ENCODE results near the gene FCGR2B.

FCGR2B gene

DNA sequence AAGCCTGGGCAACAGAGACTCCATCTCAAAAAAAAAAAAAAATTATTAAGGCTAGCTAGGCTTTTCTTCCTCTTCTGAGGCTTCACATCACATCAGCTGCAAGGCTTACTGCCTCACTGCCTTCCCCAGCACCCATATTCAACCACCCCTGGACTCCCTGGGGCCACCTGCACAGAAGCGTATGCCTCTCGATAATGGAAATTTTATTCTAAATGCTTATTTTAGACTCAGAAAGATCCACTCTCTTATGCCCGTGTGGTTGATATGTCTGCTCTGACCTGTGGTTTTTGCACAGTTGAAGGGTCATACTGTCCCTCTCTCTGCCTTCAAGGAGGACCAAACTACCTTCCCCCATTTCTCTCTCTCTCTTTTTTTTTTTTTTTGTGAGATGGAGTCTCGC lies 42.6 kb downstream of the FCGR2B start:
- H3K27ac ChIP-seq (replicated peaks) = no peak overlapping the region
- DNase-seq (ENCODE audit: low read depth in 1 of 2, low spot score in 1 of 2) = no peak
- TF ChIP-seq SPI1 (IDR thresholded peaks at IDR 0.05; ENCODE audit: borderline replicate concordance, low read depth) = no peak
- TF ChIP-seq GABPA (IDR thresholded peaks at IDR 0.05; ENCODE audit: low read depth) = no peak
- TF ChIP-seq, protein P1, sequence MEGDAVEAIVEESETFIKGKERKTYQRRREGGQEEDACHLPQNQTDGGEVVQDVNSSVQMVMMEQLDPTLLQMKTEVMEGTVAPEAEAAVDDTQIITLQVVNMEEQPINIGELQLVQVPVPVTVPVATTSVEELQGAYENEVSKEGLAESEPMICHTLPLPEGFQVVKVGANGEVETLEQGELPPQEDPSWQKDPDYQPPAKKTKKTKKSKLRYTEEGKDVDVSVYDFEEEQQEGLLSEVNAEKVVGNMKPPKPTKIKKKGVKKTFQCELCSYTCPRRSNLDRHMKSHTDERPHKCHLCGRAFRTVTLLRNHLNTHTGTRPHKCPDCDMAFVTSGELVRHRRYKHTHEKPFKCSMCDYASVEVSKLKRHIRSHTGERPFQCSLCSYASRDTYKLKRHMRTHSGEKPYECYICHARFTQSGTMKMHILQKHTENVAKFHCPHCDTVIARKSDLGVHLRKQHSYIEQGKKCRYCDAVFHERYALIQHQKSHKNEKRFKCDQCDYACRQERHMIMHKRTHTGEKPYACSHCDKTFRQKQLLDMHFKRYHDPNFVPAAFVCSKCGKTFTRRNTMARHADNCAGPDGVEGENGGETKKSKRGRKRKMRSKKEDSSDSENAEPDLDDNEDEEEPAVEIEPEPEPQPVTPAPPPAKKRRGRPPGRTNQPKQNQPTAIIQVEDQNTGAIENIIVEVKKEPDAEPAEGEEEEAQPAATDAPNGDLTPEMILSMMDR (IDR thresholded peaks at IDR 0.05; ENCODE audit: insufficient read depth, low read length) = no peak
- no peak for TF ChIP-seq POLR2AphosphoS5 (IDR thresholded peaks at IDR 0.05; ENCODE audit: low read depth)
- TF ChIP-seq, protein P2, sequence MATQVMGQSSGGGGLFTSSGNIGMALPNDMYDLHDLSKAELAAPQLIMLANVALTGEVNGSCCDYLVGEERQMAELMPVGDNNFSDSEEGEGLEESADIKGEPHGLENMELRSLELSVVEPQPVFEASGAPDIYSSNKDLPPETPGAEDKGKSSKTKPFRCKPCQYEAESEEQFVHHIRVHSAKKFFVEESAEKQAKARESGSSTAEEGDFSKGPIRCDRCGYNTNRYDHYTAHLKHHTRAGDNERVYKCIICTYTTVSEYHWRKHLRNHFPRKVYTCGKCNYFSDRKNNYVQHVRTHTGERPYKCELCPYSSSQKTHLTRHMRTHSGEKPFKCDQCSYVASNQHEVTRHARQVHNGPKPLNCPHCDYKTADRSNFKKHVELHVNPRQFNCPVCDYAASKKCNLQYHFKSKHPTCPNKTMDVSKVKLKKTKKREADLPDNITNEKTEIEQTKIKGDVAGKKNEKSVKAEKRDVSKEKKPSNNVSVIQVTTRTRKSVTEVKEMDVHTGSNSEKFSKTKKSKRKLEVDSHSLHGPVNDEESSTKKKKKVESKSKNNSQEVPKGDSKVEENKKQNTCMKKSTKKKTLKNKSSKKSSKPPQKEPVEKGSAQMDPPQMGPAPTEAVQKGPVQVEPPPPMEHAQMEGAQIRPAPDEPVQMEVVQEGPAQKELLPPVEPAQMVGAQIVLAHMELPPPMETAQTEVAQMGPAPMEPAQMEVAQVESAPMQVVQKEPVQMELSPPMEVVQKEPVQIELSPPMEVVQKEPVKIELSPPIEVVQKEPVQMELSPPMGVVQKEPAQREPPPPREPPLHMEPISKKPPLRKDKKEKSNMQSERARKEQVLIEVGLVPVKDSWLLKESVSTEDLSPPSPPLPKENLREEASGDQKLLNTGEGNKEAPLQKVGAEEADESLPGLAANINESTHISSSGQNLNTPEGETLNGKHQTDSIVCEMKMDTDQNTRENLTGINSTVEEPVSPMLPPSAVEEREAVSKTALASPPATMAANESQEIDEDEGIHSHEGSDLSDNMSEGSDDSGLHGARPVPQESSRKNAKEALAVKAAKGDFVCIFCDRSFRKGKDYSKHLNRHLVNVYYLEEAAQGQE (IDR thresholded peaks at IDR 0.05; ENCODE audit: insufficient replicate concordance, low read depth) = no peak
- H3K27me3 ChIP-seq (ENCODE audit: insufficient read depth, poor library complexity, severe bottlenecking) = no peaks in the 10 kb centered on the region
- no peak overlapping the region for H3K4me3 ChIP-seq (replicated peaks; ENCODE audit: insufficient read depth, low read length)

DNA sequence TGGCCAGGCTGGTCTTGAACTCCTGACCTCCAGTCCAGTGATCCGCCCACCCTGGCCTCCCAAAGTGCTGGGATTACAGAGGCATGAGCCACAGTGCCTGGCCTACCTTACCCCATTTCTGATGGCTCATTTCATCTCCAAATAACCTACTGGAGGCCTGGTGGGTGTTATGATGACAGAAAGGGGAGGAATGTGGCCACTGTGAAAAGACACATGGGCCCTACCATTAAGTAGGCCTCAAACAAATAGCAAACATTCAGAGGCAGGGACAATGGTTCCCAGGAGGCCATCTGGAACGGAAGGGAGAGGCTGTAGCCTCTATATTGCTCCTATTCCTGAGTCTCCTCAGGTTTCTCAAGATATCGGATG lies 43.2 kb downstream of the FCGR2B start:
- Histone ChIP-seq H3K27ac (replicated peaks) (no peak overlapping the region), H3K4me3 (replicated peaks; ENCODE audit: insufficient read depth, low read length) (no peak overlapping the region), H3K27me3 (ENCODE audit: insufficient read depth, poor library complexity, severe bottlenecking) (no peaks in the 10 kb centered on the region)
- no peak for DNase-seq (ENCODE audit: low read depth in 1 of 2, low spot score in 1 of 2)
- TF ChIP-seq, protein P1 (IDR thresholded peaks at IDR 0.05; ENCODE audit: insufficient read depth, low read length) = no peak
- TF ChIP-seq POLR2AphosphoS5 (IDR thresholded peaks at IDR 0.05; ENCODE audit: low read depth) (no peak), GABPA (IDR thresholded peaks at IDR 0.05; ENCODE audit: low read depth) (no peak)
- TF ChIP-seq, protein P2 (IDR thresholded peaks at IDR 0.05; ENCODE audit: insufficient replicate concordance, low read depth) = no peak

DNA sequence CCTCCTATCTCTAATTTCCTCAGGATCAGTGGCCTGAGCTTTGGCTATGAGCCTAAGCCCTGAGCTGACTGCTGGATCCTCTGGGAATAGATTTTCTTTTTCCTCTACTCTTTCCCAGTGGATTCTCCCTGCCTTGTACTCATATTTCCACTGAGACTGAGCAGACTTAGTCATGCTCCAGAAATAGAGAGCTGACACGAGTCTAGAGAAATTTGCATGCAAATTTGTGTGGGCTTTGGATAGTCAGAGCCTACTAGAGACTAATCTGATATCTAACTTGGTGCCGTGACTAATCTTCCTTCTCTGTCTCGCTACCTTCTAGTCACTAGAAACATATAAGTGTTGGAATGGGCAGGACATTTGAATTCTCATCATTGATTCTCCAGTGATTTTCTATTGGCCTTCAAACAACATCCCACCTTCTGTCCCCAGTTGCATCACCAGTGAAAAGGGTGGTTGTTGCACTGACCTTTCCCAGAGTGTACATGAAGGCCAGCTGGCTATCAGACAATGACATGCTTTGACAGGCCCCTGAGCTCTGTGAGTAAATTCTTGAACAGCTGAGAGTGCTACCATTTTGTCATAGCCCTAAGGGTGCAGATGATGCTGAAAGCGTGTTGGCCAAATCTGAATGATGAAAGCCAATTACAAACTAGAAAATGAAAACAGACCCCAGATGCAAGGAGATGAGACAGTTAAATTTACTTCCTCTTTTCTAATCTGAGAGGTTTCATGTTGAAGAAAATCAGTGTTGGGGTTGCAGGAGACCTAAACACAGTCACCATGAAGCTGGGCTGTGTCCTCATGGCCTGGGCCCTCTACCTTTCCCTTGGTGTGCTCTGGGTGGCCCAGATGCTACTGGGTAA lies 43.8 kb downstream of the FCGR2B start, which contains the start of gene FCRLA:
Gene FCRLA, plus strand, starts transcription at position 748 of the 866 bp plus-strand sequence. Its CDS starts 36 bp downstream, at position 784.
- no peak within 1 kb of the TSS for H3K27ac ChIP-seq (replicated peaks)
- H3K4me3 ChIP-seq (replicated peaks; ENCODE audit: insufficient read depth, low read length) = no peak within 1 kb of the TSS
- DNase-seq (ENCODE audit: low read depth in 1 of 2, low spot score in 1 of 2) = no peak
- TF ChIP-seq SPI1 (IDR thresholded peaks at IDR 0.05; ENCODE audit: borderline replicate concordance, low read depth) (no peak), POLR2AphosphoS5 (IDR thresholded peaks at IDR 0.05; ENCODE audit: low read depth) (no peak), GABPA (IDR thresholded peaks at IDR 0.05; ENCODE audit: low read depth) (no peak)
- TF ChIP-seq, protein P2 (IDR thresholded peaks at IDR 0.05; ENCODE audit: insufficient replicate concordance, low read depth) = no peak
- TF ChIP-seq, protein P1 (IDR thresholded peaks at IDR 0.05; ENCODE audit: insufficient read depth, low read length) = no peak
- H3K27me3 ChIP-seq (ENCODE audit: insufficient read depth, poor library complexity, severe bottlenecking) = no peaks in the 10 kb centered on the region
